ENCODE measurements around the gene ATAD3B.

DNA sequence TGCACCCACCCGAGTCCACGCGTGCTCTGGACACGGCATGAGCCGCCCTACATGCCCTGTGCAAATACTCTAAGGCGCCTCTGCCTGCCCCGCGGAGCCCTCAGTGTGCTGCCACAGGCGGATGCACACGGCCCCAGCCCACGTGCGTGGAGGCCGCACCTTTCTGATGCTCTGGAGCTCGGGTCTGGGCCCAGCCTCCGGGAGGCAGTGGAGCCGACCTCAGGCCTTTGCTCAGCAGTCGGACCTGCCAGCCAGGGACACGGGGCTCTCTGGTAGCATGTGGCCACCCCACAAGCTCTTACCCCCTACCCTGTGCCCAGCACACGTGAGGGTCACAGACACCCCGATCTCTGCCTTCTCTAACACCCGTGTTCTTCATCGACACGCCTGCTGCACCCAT is 66.8 kb downstream of the ATAD3B start:
- TF ChIP-seq, protein P1, sequence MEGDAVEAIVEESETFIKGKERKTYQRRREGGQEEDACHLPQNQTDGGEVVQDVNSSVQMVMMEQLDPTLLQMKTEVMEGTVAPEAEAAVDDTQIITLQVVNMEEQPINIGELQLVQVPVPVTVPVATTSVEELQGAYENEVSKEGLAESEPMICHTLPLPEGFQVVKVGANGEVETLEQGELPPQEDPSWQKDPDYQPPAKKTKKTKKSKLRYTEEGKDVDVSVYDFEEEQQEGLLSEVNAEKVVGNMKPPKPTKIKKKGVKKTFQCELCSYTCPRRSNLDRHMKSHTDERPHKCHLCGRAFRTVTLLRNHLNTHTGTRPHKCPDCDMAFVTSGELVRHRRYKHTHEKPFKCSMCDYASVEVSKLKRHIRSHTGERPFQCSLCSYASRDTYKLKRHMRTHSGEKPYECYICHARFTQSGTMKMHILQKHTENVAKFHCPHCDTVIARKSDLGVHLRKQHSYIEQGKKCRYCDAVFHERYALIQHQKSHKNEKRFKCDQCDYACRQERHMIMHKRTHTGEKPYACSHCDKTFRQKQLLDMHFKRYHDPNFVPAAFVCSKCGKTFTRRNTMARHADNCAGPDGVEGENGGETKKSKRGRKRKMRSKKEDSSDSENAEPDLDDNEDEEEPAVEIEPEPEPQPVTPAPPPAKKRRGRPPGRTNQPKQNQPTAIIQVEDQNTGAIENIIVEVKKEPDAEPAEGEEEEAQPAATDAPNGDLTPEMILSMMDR (IDR thresholded peaks at IDR 0.05 in 2 of 3, conservative IDR thresholded peaks at IDR 0.05 in 1 of 3; ENCODE audit: borderline replicate concordance in 1 of 3, insufficient read depth in 1 of 3, low read depth in 2 of 3, low read length in 2 of 3): no peak
- TF ChIP-seq POLR2AphosphoS5 (IDR thresholded peaks at IDR 0.05; ENCODE audit: low read depth, low read length): no peak
- TF ChIP-seq JUND (IDR thresholded peaks at IDR 0.05): no peak
- TF ChIP-seq POLR2A (IDR thresholded peaks at IDR 0.05; ENCODE audit: borderline replicate concordance, extremely low read depth, insufficient read depth, insufficient read length): no peak
- TF ChIP-seq, protein P2, sequence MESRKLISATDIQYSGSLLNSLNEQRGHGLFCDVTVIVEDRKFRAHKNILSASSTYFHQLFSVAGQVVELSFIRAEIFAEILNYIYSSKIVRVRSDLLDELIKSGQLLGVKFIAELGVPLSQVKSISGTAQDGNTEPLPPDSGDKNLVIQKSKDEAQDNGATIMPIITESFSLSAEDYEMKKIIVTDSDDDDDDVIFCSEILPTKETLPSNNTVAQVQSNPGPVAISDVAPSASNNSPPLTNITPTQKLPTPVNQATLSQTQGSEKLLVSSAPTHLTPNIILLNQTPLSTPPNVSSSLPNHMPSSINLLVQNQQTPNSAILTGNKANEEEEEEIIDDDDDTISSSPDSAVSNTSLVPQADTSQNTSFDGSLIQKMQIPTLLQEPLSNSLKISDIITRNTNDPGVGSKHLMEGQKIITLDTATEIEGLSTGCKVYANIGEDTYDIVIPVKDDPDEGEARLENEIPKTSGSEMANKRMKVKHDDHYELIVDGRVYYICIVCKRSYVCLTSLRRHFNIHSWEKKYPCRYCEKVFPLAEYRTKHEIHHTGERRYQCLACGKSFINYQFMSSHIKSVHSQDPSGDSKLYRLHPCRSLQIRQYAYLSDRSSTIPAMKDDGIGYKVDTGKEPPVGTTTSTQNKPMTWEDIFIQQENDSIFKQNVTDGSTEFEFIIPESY (IDR thresholded peaks at IDR 0.05; ENCODE audit: extremely low read depth, insufficient replicate concordance, low read length): no peak
- TF ChIP-seq EZH2 (IDR thresholded peaks at IDR 0.05): no peak
- TF ChIP-seq ZFX (IDR thresholded peaks at IDR 0.05): no peak
- no peak for TF ChIP-seq RAD21 (IDR thresholded peaks at IDR 0.05; ENCODE audit: low read depth)
- no peak for TF ChIP-seq SIN3A (IDR thresholded peaks at IDR 0.05; ENCODE audit: low read depth)
- TF ChIP-seq EZH2phosphoT487 (IDR thresholded peaks at IDR 0.05; ENCODE audit: borderline replicate concordance): no peak
- TF ChIP-seq SRF (IDR thresholded peaks at IDR 0.05; ENCODE audit: low read depth): no peak
- TF ChIP-seq CEBPB (IDR thresholded peaks at IDR 0.05; ENCODE audit: low read depth): no peak
